ENCODE data around the gene ZBTB16. TPM values are rescaled to one million over a fixed set of nuclear protein-coding genes. Genes with fewer than 3 reads are reported as not detected.

Gene ZBTB16
- polyA plus RNA-seq, 1 experiment: not detected

- POLR2A ChIA-PET: no interaction called here
- no peak overlapping the region for H3K27ac ChIP-seq (ENCODE audit: low read depth, low read length)
- CTCF ChIA-PET: interaction anchor here (0.6 to 5.2 kb wide), 3 partner anchors 10 to 12 kb away, joined by 3 to 37 read pairs (median 3); no protein-coding TSS in a partner anchor
These were observed 233.7 kb downstream of the ZBTB16 start for GRCh38 chr11:114293201-114293711.

GRCh38 chr11:114295676-114296604 lies 236.4 kb downstream of the ZBTB16 start, which contains the start of gene NNMT:
Gene NNMT, plus strand, starts transcription at chr11:114296399. Its CDS starts 158 bp downstream, at chr11:114296557.
- Histone ChIP-seq H3K27me3 (ENCODE audit: control insufficient read depth, insufficient read depth, low read length) (no peaks in the 10 kb centered on the region), H3K4me3 (ENCODE audit: low read depth, low read length) (peak within 1 kb of the TSS; percentile 67), H3K9me3 (ENCODE audit: control insufficient read depth, insufficient read depth, low read length) (no peaks in the 10 kb centered on the region), H3K27ac (ENCODE audit: low read depth, low read length) (peak within 1 kb of the TSS; percentile 99)
- ChIA-PET POLR2A (interaction anchor here (0.6 to 1.7 kb wide), 6 partner anchors 11 to 150 kb away, joined by 3 to 11 read pairs (median 6); partner anchors contain the start of gene REXO2), CTCF (interaction anchor here (1.1 to 1.6 kb wide), 2 partner anchors 14 to 21 kb away, joined by 6 to 13 read pairs; no protein-coding TSS in a partner anchor)
- peak; percentile 11; the same call in 1 of the 2 replicates for TF ChIP-seq CTCF (IDR thresholded peaks at IDR 0.05; ENCODE audit: low read depth, low read length)
- DNase-seq (ENCODE audit: low read depth, low spot score): peak; percentile 92

More at GRCh38 chr11:114293201-114293711, 233.7 kb downstream of the ZBTB16 start:
- no peak for TF ChIP-seq CTCF (IDR thresholded peaks at IDR 0.05; ENCODE audit: low read depth, low read length)
- no peaks in the 10 kb centered on the region for H3K27me3 ChIP-seq (ENCODE audit: control insufficient read depth, insufficient read depth, low read length)
- no peak overlapping the region for H3K4me3 ChIP-seq (ENCODE audit: low read depth, low read length)
- no peak for DNase-seq (ENCODE audit: low read depth, low spot score)
- H3K9me3 ChIP-seq (ENCODE audit: control insufficient read depth, insufficient read depth, low read length): no peaks in the 10 kb centered on the region

GRCh38 chr11:114296605-114297372 lies 237.3 kb downstream of the ZBTB16 start:
- ChIA-PET CTCF (interaction anchor here (1.6 kb wide), 1 partner anchor 15 kb away, joined by 13 read pairs; no protein-coding TSS in a partner anchor), POLR2A (interaction anchor here (0.8 to 1.0 kb wide), 3 partner anchors 18 to 102 kb away, joined by 3 to 5 read pairs (median 3); no protein-coding TSS in a partner anchor)
- Histone ChIP-seq H3K4me3 (ENCODE audit: low read depth, low read length) (peak overlapping the region; percentile 67), H3K27me3 (ENCODE audit: control insufficient read depth, insufficient read depth, low read length) (no peaks in the 10 kb centered on the region), H3K27ac (ENCODE audit: low read depth, low read length) (peak overlapping the region; percentile 99), H3K9me3 (ENCODE audit: control insufficient read depth, insufficient read depth, low read length) (no peaks in the 10 kb centered on the region)
- TF ChIP-seq CTCF (IDR thresholded peaks at IDR 0.05; ENCODE audit: low read depth, low read length): no peak
- DNase-seq (ENCODE audit: low read depth, low spot score): no peak

- DNase-seq (ENCODE audit: low read depth, low spot score): no peak
- H3K27ac ChIP-seq (ENCODE audit: low read depth, low read length): peak overlapping the region; percentile 66
- H3K27me3 ChIP-seq (ENCODE audit: control insufficient read depth, insufficient read depth, low read length): no peaks in the 10 kb centered on the region
- POLR2A ChIA-PET: no interaction called here
- peak overlapping the region; percentile 67 for H3K4me3 ChIP-seq (ENCODE audit: low read depth, low read length)
- no peak for TF ChIP-seq CTCF (IDR thresholded peaks at IDR 0.05; ENCODE audit: low read depth, low read length)
- CTCF ChIA-PET: no interaction called here
- no peaks in the 10 kb centered on the region for H3K9me3 ChIP-seq (ENCODE audit: control insufficient read depth, insufficient read depth, low read length)
These were observed 238.5 kb downstream of the ZBTB16 start for GRCh38 chr11:114297806-114298709.
